ENCODE data around the gene VANGL2. TPM values are rescaled to one million over a fixed set of nuclear protein-coding genes. Genes with fewer than 3 reads are reported as not detected.

Gene VANGL2
- total and polyA plus RNA-seq, 8 donors, result 0.45 to 7.4 (median 2.8) TPM

- peaks cover 82 to 100% (median 98%) of the 10 kb centered on the region in 4 donors for H3K36me3 ChIP-seq
- no peaks in the 10 kb centered on the region for H3K9me3 ChIP-seq
- H3K4me1 ChIP-seq, result no peaks in the 10 kb centered on the region
- WGBS, 5 donors, result 64 to 85% (median 79%) methylated on average over 4 to 5 of the region's 5 CpGs
- TF ChIP-seq CTCF (IDR thresholded peaks at IDR 0.05) (peak in 3 of 7 experiments; percentile 9 to 15 (median 11)), EP300 (IDR thresholded peaks at IDR 0.05) (no peak), POLR2A (IDR thresholded peaks at IDR 0.05) (no peak), POLR2AphosphoS5 (IDR thresholded peaks at IDR 0.05) (no peak)
- no peak overlapping the region for H3K4me3 ChIP-seq
- DNase-seq, result peak in 1 of 2 donors; percentile 44
- no peak overlapping the region for H3K27ac ChIP-seq
- no peaks in the 10 kb centered on the region for H3K27me3 ChIP-seq
- intact Hi-C loops (cut with DNase I; ENCODE audit: low total_unique reads), result no loop called here
Observed at GRCh38 chr1:160354388-160354985, 45.9 kb upstream of the VANGL2 start.

GRCh38 chr1:160357286-160358002, 42.9 kb upstream of the VANGL2 start:
- no peak for TF ChIP-seq POLR2A (IDR thresholded peaks at IDR 0.05)
- TF ChIP-seq POLR2AphosphoS5 (IDR thresholded peaks at IDR 0.05), result no peak
- no peak for TF ChIP-seq CTCF (IDR thresholded peaks at IDR 0.05)
- TF ChIP-seq EP300 (IDR thresholded peaks at IDR 0.05), result no peak
- intact Hi-C loops (cut with DNase I; ENCODE audit: low total_unique reads), result no loop called here
- no peak for DNase-seq
- H3K4me1 ChIP-seq, result no peaks in the 10 kb centered on the region
- WGBS, 5 donors, result 71 to 88% (median 86%) methylated on average over 7 of the region's 7 CpGs
- no peaks in the 10 kb centered on the region for H3K9me3 ChIP-seq
- no peak overlapping the region for H3K4me3 ChIP-seq
- no peak overlapping the region for H3K27ac ChIP-seq
- peaks cover 58 to 88% (median 82%) of the 10 kb centered on the region in 4 donors for H3K36me3 ChIP-seq
- no peaks in the 10 kb centered on the region for H3K27me3 ChIP-seq

GRCh38 chr1:160358073-160358472, 42.3 kb upstream of the VANGL2 start:
- H3K27me3 ChIP-seq, result no peaks in the 10 kb centered on the region
- H3K36me3 ChIP-seq, result peaks cover 52 to 82% (median 76%) of the 10 kb centered on the region in 4 donors
- 89 to 93% (median 90%) methylated on average over 4 of the region's 4 CpGs for WGBS, 5 donors
- H3K4me3 ChIP-seq, result no peak overlapping the region
- no peaks in the 10 kb centered on the region for H3K4me1 ChIP-seq
- H3K27ac ChIP-seq, result no peak overlapping the region
- TF ChIP-seq CTCF (IDR thresholded peaks at IDR 0.05) (no peak), EP300 (IDR thresholded peaks at IDR 0.05) (no peak), POLR2A (IDR thresholded peaks at IDR 0.05) (no peak), POLR2AphosphoS5 (IDR thresholded peaks at IDR 0.05) (no peak)
- intact Hi-C loops (cut with DNase I; ENCODE audit: low total_unique reads), result no loop called here
- no peaks in the 10 kb centered on the region for H3K9me3 ChIP-seq
- no peak for DNase-seq

- Histone ChIP-seq H3K4me3 (no peak overlapping the region), H3K36me3 (peaks cover 36 to 66% (median 60%) of the 10 kb centered on the region in 4 donors), H3K9me3 (no peaks in the 10 kb centered on the region), H3K27me3 (no peaks in the 10 kb centered on the region), H3K4me1 (no peaks in the 10 kb centered on the region), H3K27ac (no peak overlapping the region)
- TF ChIP-seq POLR2A (IDR thresholded peaks at IDR 0.05), result no peak
- TF ChIP-seq CTCF (IDR thresholded peaks at IDR 0.05), result no peak
- TF ChIP-seq POLR2AphosphoS5 (IDR thresholded peaks at IDR 0.05), result no peak
- no peak for TF ChIP-seq EP300 (IDR thresholded peaks at IDR 0.05)
- 79 to 88% (median 82%) methylated on average over 8 to 9 of the region's 9 CpGs for WGBS, 5 donors
- DNase-seq, result no peak
- intact Hi-C loops (cut with DNase I; ENCODE audit: low total_unique reads), result no loop called here
Observed at GRCh38 chr1:160359559-160360226, 40.7 kb upstream of the VANGL2 start.
